ENCODE results near the gene SKP1. TPM values are rescaled to one million over a fixed set of nuclear protein-coding genes. Genes with fewer than 3 reads are reported as not detected.
"Not testable (repeated sequence)": the region's sequence is repeated elsewhere in the genome, so short reads cannot be mapped to it uniquely, and the experiment has no call there.

SKP1 gene
- polyA plus RNA-seq (ENCODE audit: insufficient read length in 4 of 4): 100 to 1,000 TPM; 759 to 899 (median 871) TPM

- DNase-seq (ENCODE audit: low read depth in 4 of 4, low spot score in 3 of 4): peak; percentile 78 to 86 (median 79)
Observed at GRCh38 chr5:134176511-134177368, at the start of gene SKP1. SKP1 (minus strand) TSS chr5:134176950; CDS start chr5:134174022, 2,928 bp downstream.

GRCh38 chr5:134225780-134226440 lies 49.2 kb upstream of the SKP1 start, which contains the start of gene PPP2CA:
PPP2CA (minus strand) TSS chr5:134226073; CDS start chr5:134225861, 212 bp downstream.
- peak; percentile 95 to 100 (median 96) for DNase-seq (ENCODE audit: low read depth in 4 of 4, low spot score in 3 of 4)

DNA sequence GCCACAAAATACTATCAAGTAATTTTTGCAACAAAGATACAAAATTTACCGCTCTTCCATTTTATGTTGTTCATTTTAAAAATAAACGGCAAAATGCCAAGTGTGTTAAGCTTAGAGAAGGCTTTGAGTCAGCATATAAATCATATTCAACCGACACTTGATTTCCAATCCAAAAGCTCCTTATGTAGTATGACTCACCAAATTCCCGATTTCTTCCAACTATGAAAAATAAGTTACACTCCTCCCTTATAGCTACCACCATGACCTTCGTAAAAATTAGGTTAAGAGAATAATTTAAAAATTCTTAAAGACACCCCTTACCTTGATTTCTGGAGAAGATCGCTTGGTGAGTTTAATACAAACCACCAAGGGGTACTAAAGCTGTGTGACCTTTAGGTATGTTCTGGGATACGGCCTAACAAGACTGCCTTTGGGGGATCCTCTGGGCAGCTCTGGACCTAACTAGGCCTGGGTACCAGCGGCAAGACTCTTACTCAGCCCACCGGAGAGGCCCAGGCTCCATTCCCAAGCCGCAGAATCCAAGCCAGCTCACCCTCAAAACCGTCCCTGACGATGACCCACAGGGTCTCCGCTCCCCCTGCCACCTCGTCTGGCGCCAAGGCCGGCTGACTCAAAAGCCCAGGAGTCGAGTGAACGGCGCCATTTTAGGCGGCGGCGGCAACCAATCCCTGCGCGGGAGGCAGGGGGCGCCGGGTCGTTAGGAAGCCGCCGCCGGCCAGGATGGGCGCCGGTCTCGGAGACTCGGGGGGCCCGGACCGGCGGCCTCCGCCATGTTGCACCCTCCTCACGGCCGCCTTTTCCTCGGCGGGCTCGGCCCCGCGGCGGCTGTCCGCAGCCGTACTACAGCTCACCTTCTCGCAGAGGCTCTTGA lies 48.4 kb upstream of the SKP1 start:
- peak in 3 of 4 donors; percentile 58 to 72 (median 63) for DNase-seq (ENCODE audit: low read depth in 4 of 4, low spot score in 3 of 4)

DNA sequence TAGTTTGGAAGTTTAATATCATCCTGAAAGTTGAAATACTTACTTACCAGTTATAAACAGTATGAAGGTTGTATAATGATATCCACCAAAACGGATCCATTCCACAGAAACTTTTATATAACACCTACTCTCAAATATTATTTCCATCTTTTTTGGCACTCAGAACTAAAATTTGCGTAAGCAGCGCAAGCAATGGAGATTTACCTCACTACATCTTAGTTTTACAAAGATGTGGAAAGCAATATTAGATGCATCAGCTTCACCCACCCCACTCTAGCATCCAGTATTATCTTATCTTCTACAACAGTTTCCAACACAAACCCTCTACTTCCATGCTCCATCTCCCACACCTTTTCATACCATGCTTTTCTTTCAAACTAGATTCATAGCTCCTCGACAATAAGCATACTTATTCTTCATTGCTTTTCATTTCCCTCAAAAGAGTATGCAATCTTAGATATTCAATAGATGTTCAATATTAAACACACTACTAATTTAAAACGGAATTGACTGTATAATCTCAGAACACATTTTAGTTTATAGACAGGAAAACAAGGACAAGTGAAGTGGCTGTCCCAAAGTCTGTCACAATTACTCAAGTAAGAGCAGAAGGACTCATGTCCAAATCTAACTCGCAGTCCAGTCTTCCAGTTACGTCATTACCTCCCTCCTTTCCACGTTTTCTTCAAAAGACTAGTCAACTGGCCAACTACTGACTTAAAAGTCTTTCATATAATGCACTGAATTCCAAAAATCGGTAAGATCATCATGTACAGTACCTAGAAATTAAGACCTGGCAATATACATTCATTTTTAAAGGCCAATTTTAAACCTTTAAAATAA lies 46.9 kb upstream of the SKP1 start:
- no peak for DNase-seq (ENCODE audit: low read depth in 4 of 4, low spot score in 3 of 4)

- DNase-seq (ENCODE audit: low read depth in 4 of 4, low spot score in 3 of 4): not testable (repeated sequence)
Observed at GRCh38 chr5:134221690-134222089, 44.9 kb upstream of the SKP1 start.

- no peak for DNase-seq (ENCODE audit: low read depth in 4 of 4, low spot score in 3 of 4)
Observed at GRCh38 chr5:134215757-134216156, 39.0 kb upstream of the SKP1 start.

- not testable (repeated sequence) for DNase-seq (ENCODE audit: low read depth in 4 of 4, low spot score in 3 of 4)
Observed at GRCh38 chr5:134211263-134212031, 34.7 kb upstream of the SKP1 start.

DNA sequence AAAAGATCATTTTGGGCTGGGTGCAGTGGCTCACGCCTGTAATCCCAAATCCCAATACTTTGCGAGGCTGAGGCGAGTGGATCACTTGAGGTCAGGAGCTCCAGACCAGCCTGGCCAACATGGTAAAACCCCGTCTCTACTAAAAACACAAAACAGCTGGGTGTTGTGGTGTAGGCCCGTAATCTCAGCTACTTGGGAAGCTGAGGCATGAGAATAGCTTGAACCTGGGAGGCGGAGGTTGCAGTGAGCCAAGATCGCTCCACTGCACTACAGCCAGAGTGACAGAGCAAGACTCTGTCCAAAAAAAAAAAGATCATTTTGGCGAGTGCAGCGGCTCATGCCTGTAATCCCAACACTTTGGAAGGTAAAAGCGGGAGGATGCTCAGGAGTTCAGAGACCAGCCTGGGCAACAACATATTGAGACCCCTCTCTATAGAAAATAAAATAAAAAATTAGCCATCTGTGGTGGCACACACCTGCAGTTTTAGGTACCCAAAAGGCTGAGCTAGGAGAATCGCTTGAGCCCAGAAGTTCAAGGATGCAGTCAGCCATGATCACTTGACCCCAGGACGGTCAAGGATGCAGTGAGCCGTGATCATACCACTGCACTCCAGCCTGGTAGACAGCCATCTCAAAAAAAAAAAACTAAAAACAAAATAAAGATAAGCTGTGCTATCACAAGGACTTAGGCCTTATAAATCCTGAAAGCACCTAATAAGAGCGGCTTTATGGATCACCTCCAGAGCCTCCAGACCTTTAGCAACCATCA lies 32.9 kb upstream of the SKP1 start:
- no peak for DNase-seq (ENCODE audit: low read depth in 4 of 4, low spot score in 3 of 4)

DNA sequence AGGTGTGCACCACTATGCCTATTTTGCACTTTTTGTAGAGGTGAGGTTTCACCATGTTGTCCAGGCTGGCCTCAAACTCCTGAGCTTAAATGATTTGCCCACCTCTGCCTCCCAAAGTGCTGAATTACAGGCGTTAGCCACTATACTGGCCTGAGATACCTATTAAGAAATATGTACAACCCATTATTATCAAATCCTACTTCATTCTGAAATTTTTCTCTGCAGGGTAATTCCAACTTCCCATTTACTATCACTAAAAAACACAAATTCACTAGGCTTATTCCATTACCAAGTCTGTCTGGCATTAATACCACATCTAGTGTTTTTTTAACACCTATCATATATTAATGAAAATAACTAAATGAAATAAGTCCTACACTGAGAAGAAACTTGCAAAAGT lies 30.9 kb upstream of the SKP1 start:
- no peak for DNase-seq (ENCODE audit: low read depth in 4 of 4, low spot score in 3 of 4)

DNA sequence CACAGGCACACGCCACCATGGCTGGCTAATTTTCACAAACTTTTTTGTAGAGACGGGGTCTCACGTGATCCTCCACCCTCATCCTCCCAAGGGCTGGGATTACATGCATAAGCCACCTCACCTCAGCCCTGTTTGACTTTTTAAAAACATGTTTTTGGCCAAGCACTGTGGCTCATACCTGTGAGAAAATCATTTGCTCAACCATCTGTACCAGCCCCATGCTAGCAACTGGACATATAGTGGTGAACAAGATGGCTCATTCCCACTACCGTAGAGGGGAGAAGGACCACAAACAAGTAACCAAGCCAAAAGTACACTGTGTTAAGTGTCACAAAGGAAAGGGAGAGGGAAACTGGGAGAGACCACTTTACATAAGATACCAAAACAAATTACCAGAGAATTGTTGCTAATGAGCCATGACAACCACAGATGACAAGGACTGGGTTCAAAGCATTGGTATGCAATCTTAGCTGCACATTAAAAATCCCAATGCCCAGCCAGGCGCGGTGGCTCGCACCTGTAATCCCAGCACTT lies 29.9 kb upstream of the SKP1 start:
- no peak for DNase-seq (ENCODE audit: low read depth in 4 of 4, low spot score in 3 of 4)

GRCh38 chr5:134204575-134204974 lies 27.8 kb upstream of the SKP1 start:
- DNase-seq (ENCODE audit: low read depth in 4 of 4, low spot score in 3 of 4): no peak

- no peak for DNase-seq (ENCODE audit: low read depth in 4 of 4, low spot score in 3 of 4)
Observed at GRCh38 chr5:134203630-134204029, 26.9 kb upstream of the SKP1 start.

DNA sequence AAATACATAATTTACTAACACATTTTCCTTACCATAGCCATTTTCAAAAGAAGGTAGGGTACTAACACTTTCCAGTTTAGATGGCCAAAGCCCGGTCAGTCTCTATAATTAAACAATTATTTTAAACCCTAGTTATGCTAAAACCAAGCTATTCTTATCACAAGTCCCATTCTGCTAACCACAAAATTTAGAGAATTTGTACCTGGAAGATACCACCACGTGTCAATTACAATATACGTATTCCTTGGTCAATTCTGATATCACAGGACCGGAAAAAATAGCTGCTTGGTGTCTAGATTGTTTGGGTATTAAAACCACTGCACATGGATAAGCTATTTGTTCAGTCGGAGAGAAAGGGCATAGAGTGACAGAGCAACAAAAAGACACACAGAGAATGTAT lies 18.9 kb upstream of the SKP1 start:
- DNase-seq (ENCODE audit: low read depth in 4 of 4, low spot score in 3 of 4): no peak

DNA sequence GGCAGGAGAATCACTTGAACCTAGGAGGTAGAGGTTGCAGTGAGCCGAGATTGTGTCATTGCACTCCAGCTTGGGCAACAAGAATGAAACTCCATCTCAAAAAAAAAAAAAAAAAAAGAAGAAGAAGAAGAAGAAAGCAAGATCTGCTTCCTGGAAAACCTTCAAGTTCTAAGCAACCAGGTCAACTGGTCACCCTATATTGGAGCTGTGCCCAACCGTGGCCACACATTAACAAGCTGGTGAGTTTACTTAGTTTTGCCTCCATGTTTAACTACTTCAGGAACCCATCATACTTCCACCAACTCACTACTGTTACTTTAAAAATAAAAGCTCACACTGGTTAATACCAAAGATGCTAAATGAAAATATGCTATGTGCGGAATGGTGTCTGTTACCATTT lies 12.3 kb upstream of the SKP1 start:
- DNase-seq (ENCODE audit: low read depth in 4 of 4, low spot score in 3 of 4): no peak

DNA sequence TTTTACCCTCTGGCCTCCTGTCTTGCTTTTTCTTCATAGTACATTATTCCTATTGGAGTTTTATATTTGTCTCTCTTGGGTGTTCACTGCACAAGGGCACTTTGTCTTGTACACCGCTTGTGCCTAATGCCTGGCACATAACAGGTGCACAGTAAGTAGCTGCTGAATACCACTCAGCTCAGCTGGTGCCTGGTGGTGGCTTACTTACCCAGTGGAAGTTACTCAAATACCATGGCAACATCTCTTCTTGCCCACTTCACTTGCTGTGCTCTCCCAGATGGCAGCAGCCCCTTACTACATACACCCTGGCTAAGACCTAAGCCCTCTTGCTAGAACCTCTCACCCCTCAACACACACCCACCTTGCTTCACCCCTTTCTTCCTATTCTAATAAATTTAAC lies 11.3 kb upstream of the SKP1 start:
- DNase-seq (ENCODE audit: low read depth in 4 of 4, low spot score in 3 of 4): no peak

DNA sequence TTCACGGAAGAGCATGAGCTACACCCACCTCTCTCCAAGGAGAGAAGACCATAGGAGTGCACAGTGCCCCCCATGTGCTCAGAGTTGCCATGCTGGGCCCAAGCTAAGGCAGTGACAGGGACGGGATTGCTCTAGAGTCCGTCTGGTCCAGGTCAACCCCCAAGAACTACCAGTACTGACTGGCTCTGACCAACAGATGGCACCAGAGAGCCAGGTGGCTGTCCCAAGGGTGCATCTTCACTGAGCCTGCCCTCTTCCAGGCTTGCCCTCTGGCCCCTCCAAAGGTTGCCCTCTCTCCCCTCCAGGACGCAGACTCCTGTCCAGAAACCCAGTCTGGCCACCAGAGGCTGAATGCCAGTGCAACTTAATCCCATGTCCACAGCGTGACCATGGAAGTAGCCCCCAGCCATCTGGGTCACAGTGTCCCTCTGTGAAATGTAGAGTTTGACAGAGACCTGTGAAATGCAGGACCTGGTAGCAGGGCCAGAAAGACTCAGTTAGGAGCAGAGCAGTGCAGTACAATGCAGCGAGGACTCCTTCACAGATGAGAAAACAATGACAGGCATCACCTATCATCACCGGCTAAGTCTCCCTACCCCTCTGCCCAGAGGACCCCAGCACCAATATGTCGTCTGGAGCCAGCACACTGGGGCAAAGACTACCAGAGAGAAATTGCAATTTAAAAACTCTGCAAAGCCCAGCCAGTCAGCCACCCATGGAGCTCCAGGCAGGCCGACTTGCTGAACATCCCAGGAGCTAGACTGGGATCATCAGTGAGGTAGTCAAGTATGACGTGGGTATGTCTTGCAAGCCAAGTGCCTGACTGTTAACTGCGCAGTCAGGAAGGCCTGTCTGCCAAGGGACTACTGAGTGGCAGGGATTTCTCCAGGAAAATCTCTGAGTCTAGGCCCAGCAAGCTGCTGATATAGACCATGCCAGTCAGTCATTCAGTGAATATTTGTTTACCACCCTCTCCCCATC lies 7.7 kb upstream of the SKP1 start:
- peak in 2 of 4 donors; percentile 30 to 59 for DNase-seq (ENCODE audit: low read depth in 4 of 4, low spot score in 3 of 4)

DNA sequence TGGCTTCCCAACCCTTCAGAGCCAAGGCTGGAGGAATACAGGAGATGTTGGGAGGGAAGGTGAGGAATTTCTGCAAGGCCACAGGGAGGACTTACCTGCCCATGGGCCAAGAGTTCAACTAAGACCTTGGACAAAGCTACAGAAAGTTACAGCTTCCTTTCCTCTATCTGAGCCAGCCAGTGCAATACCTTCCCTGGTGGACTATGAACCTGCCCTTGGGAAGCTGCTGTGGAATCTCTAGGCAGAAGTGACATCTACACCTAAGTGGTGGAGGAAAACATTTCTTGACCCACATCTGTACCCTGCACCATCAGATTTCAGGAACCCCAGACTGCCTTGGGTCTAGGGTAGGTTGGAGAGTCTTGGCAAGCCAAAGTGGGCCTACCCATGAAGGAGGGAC lies 6.7 kb upstream of the SKP1 start:
- DNase-seq (ENCODE audit: low read depth in 4 of 4, low spot score in 3 of 4): no peak
